Hematopoietic multipotent progenitor cell treated with erythropoietin and hydrocortisone succinate and interleukin-3 and kit ligand, for 6 days (in vitro differentiated cells): ENCODE measurements around the gene MROH8.
"Not testable (repeated sequence)": the region's sequence is repeated elsewhere in the genome, so short reads cannot be mapped to it uniquely, and the experiment has no call there.

ENCODE experiments used
- DNase-seq: peaks from one replicate; pipeline ENCODE4 v3.0.0-alpha.2; 2015

Gene MROH8

DNA sequence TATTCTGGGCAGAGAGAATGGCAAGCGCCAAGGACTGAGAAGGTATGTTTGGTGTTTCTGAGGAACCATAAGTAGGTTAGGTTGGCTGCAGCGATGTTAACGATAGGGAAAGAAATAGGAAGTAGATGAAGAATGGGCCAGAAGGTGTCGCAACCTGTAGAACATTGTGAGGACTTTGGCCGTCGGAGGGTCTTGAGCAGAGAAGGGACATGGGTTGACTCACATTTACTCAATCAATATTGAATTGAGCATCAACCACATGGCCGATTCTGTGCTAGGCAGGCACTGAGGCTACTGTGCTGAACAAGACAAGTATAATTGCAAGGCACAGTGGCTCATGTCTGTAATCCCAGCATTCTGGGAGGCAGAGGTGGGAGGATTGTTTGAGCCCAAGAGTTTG, 27.1 kb downstream of the MROH8 start:
- no peak for DNase-seq

DNA sequence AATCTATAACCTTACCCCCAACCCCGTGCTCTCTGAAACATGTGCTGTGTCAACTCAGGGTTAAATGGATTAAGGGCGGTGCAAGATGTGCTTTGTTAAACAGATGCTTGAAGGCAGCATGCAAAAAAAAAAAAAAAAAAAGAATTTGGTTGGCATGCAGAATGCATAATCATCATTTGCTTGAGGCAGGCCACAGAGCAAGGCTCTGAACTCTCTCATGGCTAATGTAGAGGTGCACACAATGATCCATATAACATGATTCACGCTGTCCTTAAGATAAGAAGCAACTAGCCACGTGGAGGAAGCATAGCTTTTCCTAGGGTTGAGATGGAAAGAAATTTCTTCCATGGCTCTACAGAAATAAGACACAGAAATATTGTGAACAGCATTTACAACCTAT, 27.8 kb downstream of the MROH8 start:
- DNase-seq = no peak

DNA sequence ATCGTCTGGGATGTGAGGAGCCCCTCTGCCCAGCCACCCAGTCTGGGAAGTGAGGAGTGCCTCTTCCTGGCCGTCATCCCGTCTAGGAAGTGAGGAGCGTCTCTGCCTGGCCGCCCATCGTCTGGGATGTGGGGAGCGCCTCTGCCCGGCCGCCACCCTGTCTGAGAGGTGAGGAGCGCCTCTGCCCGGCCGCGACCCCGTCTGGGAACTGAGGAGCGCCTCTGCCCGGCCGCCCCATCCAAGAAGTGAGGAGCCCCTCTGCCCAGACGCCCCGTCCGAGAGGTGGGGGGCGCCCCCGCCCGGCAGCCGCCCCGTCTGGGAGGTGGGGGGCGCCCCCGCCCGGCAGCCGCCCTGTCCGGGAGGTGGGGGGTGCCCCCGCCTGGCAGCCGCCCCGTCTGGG, 28.5 kb downstream of the MROH8 start:
- not testable (repeated sequence) for DNase-seq

DNA sequence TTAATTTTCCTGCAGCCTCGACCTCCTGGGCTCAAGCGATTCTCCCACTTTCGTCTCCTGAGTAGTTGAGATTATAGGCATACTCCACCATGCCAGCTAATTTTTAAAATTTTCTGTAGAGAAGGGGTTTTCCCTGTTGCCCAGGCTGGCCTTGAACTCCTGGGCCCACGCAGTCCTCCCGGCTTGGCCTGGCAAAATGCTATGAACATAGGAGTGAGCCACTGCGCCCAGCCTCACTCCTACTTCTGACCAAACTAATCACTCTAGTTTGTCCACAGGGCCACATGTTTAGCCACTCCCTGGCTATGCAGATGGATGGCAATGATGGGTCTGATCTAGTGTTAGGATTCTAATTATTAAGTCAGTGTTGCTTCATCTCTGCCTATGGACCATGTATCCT, 32.1 kb downstream of the MROH8 start:
- DNase-seq = no peak

DNA sequence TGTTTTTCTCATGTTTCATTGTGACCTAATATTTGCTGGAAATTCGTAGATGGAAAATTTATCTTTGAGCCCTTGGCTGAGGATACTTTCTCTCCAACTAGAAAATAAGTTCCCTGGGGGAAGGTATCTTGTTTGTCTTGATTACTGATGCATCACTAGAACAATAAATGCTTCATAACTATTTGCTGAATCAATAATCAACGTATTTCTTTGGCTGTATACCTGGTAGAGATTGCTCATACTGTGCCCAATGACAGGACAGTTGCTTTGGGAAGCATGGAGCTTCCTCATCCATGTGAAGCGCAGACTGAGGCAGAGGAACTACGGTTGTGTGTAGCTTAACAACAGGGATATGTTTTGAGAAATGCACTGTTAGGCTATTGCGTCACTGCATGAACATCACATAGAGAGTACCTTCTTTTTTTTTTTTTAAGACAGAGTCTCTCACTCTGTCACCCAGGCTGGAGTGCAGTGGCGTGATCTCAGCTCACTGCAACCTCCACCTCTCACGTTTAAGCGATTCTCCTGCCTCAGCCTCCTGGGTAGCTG, 34.4 kb downstream of the MROH8 start:
- DNase-seq = peak; percentile 21

DNA sequence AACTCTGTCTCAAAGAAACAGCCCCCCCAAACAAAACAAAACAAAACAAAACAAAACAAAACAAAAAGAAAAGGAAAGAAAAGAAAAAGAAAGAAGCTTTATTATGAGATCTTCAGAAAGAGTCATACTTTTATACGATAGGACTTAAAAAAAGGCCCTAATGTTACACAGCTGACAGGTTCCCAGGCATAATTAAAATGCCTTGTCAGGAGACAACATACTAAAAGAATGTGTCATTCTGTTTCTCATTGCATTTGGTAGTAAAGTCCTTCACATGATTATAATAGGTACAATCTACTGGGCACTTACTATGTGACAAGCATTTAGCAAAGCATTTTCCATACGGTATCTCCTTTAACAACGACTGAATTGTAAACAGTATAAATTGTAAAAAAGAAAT, 36.6 kb downstream of the MROH8 start:
- no peak for DNase-seq

DNA sequence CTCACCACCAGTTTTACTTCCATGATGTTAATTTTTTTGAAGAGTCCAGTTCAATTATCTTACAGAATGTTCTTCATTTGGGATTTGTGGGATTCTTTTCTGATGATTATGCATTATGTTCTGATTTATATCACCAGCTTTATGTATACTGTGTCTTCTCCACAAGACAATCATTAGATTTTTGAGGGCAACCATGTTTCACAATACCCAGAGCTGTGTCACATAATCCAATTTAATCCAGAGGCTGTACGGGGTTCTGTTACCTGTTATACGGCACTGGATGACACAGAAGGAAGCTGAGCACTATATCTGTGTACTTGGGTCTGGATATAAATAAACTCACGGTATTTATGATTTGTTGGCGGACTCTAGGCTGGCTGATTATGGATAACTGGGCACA, 41.8 kb downstream of the MROH8 start:
- DNase-seq = no peak

DNA sequence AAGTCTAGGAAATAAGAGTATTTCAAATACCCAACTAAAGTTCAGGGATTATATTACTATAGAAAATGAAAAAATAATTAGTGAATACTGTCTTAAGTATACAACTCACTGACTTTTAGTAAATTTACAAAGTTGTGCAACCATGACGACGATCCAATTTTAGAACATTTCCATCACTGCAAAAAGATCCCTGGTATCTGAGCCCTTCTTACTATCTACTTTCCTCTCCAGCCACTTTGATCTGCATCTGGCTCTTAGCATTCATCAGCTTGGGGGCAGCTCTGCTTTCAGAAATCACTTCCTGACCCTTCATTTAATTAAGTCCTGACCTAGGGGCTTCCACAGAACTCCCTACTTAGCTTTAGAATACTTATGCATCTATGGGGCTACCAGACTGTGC, 45.4 kb downstream of the MROH8 start:
- DNase-seq = no peak

DNA sequence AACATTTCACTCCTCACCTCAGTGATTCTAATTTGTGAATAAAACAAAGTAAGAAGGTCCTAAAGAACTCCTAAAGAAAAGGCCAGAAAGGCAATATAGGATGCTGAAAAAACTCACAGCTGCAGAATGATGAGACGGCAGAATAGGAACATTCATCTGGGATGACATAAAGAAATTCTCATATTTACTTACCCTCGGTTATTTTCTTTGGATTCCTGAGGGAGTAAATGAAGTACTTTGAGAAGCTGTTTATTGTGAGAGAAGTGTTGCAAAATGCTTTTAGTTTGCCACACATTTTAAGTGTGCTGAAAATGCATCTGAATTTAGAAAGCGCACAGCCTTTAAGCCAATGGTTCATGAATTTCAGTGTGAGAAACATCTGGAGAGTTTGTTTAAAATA, 47.9 kb downstream of the MROH8 start:
- DNase-seq = no peak

DNA sequence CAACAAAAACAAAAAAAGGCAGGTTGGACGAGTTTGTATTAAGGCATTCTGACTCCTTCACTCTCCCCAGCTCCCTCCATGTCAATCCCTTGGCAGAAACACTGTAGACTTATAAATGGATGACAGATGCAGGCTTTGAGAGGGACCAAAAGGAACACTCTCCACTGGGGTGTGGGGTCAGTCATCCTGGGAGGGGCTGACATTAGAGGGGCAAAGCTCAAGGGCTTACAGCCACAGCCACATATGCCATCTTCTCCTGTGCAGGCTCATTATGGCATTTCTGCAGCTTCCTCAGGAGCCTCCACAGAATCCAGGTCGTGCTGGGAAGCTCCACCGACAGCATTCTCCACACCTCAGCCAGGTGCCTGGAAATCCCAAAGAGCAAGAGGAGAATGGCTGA, 50.5 kb downstream of the MROH8 start:
- no peak for DNase-seq

DNA sequence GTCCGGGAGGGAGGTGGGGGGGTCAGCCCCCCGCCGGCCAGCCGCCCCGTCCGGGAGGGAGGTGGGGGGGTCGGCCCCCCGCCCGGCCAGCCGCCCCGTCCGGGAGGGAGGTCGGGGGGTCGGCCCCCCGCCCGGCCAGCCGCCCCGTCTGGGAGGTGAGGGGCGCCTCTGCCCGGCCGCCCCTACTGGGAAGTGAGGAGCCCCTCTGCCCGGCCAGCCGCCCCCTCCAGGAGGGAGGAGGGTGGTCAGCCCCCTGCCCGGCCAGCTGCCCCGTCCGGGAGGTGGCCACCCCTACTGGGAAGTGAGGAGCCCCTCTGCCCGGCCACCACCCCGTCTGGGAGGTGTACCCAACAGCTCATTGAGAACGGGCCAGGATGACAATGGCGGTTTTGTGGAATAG, 53.1 kb downstream of the MROH8 start:
- DNase-seq = not testable (repeated sequence)

DNA sequence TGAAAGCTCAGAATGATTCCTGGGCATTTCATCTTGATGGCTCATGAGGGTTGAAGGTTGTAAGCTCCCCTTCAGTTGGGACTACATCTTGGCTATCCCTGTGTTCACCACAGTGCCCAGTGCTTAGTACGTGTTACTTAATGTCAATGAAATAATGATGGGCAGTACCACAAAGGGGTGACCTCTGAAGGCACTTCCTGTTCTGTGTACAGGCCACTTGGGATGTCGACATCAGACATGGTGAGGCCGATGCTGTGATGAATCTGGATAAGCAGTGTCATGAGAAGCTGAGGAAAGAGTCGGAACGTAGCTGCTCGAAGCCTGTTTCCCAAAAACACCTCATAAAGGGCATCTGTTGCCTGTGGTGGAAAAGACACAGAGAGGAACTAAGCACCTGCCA, 55.9 kb downstream of the MROH8 start:
- peak; percentile 40 for DNase-seq

DNA sequence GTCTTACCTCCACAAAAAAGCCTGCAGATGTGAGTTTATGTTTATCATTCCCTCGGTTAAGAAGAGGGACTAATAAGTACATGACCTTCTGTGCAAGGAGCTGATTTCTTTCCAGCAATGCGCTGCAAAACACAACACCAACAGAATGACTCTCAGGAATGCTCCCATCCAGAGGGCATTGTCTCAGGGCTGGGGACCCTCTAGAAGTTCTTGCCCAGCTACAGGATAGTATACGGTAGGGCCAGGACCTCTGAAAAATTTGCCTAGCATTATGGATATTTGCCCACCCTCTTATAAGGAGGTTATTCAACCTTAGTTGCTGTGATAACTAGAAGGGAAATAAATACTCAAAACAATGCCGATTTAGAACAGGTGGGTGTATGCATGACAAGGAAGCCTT, 58.9 kb downstream of the MROH8 start:
- no peak for DNase-seq

DNA sequence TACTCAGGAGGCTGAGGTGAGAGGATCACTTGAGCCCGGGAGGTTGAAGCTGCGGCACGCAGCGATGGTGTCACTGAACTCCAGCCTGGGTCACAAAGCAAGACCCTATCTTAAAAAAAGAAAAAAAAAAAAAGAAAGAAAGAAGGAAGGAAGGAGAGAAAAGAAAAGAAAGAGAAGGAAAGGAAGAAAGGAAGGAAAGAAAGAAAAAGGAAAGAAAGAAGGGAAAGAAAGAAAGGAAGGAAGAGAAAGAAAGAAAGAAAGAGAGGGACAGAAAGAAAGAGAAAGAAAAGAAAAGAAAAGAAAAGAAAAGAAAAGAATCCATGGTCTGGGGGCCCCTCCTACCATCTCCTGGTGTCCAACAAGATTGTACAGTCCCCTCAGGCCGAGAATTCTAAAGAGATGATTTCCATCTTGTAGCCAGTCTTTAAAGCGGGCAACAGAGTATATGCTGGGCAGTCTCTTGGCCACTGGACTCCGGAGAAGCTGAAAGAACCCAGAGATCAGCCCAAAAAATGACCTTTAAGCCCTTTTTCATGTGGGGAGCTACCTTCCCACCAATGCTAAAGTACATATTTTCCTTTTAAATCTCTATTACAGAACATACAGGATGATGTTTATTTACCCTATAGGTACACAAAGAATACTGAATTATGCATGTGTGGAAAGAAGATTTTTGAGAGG, 59.9 kb downstream of the MROH8 start:
- no peak for DNase-seq

DNA sequence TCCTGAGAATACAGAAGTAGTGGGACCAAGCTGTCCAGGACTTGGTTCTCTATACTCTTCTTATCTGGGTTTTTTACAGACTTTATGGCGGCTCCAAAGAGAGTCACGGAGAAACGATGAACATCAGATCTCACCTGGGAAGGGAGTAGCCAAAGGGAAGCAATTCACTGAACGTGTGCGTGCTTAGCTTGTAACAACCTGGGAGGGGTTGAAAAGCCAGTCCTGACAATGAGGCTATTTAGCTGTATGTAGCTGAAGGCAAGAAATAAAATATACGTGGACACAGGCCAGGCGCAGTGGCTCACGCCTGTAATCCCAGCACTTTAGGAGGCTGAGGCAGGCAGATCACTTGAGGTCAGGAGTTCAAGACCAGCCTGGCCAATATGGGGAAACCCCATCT, 65.3 kb downstream of the MROH8 start:
- no peak for DNase-seq

DNA sequence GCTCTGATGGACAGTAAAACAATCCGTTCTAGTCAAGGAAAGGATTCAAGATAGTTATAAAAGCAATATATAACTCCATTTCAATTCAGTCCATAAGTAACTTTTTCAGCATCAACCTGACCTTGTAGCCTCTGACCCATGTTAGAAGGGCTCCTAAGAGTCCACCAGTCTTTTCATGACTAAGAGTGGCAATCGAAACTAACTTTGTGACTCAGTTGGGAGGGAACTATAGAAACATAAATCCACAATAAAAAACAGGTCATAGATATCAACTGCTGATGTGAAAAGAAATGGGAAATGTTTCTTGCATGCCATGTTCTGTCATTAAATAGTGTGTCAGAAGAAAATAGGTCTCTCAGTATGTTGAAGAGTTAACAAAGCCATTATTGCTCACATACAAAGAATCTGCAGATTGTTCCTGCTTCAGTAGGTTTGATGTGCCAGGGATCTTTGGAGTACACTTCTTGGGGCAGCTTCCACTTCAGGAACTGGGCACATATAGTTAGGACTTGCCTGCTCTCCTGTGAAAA, 67.4 kb downstream of the MROH8 start:
- no peak for DNase-seq

DNA sequence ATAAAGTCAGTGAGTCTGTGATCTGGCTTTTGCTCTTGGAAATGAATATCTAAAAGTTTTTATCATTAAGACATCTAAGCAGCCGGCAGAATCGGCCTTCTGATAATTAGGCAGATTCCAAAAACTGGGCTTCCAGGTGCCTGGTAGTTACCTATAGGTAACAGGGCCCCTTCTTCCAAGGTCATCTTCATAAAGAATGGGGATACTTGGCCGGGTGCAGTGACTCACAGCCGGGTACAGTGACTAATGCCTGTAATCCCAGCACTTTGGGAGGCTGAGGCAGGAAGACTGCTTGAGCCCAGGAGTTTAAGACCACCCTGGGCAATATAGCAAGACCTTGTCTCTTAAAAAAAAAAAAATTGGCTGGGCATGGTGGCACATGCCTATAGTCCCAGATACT, 70.7 kb downstream of the MROH8 start:
- DNase-seq = no peak

DNA sequence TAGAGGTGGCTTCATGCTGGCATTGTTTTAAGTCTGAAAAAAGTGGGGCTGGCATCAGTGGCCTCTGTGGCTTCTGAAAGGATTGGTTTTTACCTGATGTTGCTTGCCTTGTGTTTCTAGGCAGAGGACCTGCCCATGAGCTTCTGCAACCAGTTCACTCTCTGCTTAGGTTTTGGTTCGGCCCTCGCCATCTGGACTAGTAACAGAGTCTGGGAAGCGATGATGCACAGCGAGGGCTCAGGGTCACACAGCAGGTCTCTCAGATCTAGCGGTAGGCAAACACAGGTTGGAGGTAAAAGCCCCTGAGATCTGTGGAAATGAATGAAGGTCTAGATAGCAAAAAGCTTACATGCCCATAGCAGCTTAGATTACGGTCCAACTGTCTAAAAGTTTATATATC, 76.8 kb downstream of the MROH8 start:
- no peak for DNase-seq

DNA sequence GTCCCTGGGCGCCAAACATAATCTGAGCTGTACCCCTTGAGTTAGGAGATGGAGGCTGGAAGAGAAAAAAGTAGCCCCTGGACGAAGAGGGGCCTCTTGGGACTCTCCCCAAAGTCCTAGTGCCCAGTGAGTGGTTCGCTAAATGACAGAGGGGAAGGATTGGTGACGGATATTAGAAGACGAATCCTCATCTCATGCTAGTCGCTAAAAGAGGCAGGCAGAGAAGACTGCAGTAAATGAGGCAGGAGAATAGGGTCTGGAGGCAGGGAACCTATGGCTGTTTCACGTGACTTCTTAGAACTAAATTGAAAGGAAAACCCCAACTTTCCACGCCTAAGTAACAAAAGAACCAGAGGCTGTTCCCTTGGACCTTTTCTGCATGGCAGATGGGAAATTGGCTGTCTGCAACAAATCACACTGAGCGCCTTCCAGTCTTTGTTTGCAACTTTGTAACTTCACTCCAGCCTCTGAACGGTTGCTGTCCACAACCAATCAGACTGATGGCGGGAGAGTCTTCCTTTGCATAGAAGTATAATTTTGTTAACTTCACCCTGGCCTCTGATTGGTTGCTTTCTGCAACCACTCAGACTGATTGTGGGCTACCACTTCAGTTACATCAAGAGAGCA, 82.8 kb downstream of the MROH8 start:
- DNase-seq = peak; percentile 33

DNA sequence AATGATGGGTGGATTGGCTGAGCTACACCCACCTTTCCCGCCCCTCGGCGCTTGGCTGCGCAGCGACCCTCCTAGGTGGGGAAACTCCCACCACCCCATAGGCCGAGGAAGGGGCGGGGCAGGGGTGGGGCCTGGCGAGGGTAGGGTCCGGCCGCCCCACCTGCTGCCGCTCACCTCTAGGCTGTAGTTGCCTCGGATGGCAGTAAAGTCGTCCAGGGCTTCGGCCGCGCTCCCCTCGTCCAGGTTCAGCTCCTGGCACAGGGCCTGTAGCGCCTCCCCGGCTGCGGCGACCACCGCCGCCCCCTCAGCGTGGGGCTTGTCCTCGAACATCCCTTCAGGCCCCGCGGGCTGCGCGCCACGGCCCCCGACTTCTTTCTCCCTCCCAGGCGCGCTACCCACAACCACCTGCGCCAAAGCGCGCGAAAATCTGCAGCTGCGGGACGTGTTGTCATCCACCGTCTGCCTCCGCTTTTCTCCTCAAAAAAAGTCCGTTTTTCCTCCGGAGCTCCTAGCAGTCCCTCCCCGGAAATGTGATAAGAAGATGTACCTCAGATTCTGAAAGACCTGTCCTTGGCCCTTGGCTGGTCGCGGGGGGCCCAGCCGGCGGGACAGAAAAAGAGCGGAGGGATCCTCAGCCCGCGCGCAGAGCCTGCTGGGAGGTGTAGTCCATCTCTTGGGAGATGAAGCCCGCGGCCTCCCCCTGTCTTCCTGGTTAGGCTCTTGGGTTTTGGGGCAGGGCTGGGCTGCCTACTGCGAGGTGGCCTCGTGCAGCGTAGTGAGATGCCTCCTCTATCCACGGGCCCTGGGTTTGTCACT, 83.5 kb downstream of the MROH8 start, which contains the start of gene RBL1:
TSS of gene RBL1 (minus strand) at position 399 of the 816 bp plus-strand sequence. CDS start at position 330, 69 bp downstream.
- peak; percentile 94 for DNase-seq

DNA sequence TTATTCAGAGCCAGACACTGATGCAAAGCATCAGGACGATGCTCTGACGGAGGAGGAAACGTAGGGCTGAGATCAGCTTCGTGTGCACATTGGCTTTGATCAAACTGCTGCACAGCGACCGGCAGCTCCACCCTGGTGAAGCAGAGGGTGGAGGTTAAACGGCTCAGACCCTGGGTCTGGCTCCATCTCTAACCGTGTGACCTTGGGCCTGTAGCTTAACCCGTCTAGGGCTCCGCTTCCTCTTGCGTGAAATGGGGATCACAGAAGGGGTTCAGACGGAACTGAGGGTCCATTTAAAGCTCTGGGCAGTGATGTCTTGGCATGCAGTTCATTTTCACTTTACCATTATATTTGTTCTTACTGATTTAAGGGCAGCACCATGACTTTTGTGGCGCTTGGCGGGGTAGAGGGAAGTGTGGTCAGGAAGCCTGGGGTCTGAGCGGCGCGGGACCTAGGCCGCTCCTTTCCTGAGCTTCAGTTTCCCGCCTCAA, 84.2 kb downstream of the MROH8 start:
- peak; percentile 71 for DNase-seq

DNA sequence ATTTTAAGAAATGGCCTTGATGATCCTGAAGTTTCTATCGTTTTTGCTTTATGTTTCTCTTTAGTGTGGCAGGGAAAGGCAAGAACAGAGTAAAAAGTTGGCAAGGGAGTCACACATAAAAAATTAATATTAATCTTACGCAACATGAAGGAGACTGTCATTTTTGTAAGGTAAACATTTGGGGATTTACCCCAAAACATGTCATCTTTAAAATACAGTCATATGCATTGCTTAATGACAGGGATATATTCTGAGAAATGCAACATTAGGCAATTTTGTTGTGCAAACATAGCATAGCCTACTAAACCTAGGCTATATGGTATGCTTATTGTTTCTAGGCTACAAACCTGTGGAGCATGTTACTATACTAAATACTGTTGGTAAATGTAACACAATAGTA, 88.9 kb downstream of the MROH8 start:
- DNase-seq = no peak

DNA sequence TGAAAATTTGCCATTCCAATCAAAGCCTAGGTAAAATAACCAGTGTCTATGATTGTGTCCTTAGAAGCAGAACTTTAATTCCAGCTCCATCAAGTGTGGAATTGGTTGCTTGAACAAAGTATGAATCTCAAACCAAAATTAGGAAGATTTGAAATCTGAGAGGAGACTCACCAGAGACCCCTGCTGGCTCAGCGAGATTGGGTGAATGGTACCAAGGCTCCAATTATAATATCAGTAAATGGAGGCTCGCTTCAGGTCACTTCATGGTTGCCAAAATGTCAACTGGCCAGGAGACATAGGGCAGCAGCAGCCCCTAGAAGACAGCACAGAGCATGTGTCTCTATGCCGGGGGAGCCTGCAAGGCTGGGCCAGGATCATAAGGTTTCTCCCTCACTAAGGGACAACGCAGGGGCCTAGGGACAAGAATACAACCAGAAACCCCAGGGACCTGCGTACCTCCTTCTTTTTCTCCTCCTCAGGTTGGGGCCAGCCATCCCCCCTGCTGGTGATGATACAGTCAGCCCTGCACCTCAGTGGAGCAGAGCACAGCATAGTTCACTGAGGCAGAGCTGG, 97.5 kb downstream of the MROH8 start:
- DNase-seq = peak; percentile 38
